ENCODE results near the gene MACROD1. TPM values are rescaled to one million over a fixed set of nuclear protein-coding genes. Genes with fewer than 3 reads are reported as not detected.

MACROD1 gene
- total RNA-seq, 1 donor from 2014 or later = 26.5 TPM

GRCh38 chr11:64112771-64113461 is 53.0 kb downstream of the MACROD1 start:
- TF ChIP-seq, protein P1, sequence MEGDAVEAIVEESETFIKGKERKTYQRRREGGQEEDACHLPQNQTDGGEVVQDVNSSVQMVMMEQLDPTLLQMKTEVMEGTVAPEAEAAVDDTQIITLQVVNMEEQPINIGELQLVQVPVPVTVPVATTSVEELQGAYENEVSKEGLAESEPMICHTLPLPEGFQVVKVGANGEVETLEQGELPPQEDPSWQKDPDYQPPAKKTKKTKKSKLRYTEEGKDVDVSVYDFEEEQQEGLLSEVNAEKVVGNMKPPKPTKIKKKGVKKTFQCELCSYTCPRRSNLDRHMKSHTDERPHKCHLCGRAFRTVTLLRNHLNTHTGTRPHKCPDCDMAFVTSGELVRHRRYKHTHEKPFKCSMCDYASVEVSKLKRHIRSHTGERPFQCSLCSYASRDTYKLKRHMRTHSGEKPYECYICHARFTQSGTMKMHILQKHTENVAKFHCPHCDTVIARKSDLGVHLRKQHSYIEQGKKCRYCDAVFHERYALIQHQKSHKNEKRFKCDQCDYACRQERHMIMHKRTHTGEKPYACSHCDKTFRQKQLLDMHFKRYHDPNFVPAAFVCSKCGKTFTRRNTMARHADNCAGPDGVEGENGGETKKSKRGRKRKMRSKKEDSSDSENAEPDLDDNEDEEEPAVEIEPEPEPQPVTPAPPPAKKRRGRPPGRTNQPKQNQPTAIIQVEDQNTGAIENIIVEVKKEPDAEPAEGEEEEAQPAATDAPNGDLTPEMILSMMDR (IDR thresholded peaks at IDR 0.05) = no peak
- no peak for DNase-seq (ENCODE audit: low spot score in 2 of 2)
- no peaks in the 10 kb centered on the region for H3K4me1 ChIP-seq
- H3K4me3 ChIP-seq = no peak overlapping the region
- no peaks in the 10 kb centered on the region for H3K36me3 ChIP-seq
- intact Hi-C loops (cut with DNase I) = no loop called here
- H3K9me3 ChIP-seq = no peaks in the 10 kb centered on the region
- no peaks in the 10 kb centered on the region for H3K27me3 ChIP-seq
- H3K27ac ChIP-seq = no peak overlapping the region

DNA sequence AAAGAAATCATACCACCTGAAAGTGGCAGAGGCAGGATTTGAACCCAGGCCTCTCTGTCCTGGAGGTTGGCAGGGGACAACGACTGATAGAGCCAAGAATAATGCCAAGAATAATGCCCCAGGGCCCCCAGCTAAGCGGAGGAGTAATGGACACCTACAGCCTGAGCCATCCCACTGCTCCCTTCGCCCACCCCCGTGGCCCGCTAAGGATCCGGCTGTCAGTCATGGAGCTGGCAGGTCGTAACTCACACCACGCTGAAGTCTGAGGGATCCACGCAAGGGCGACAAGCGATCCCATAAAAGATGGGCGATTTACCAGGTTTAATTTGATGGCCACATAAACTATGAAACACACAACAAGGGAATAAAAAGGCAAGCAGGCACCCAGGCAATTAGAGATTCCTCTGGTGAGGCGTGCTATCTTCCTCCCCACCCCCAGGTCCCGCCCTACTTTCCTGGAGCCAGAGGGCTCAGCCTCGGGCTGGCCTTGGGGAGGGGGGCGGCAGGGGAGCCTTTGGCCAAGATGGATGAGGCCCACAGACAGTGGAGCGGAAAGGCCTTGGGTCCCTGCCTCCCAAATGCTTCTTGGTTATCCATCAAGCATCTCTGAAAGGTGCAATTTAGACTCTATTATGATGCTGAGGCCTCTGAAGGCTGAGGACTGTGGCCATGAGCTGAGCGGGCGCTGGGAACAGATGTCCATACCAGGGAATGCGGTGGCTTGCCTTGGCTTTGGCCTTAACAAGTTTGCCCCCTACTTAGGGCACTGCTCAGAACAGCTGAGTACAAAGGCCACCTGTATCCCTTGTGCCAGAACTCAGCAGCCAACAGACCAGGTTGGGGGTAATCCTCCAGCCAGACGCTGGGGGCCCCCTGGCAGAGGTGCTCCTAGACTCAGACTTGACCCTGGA is 55.2 kb downstream of the MACROD1 start:
- Histone ChIP-seq H3K27ac (no peak overlapping the region), H3K4me3 (no peak overlapping the region), H3K27me3 (no peaks in the 10 kb centered on the region), H3K9me3 (no peaks in the 10 kb centered on the region), H3K36me3 (no peaks in the 10 kb centered on the region), H3K4me1 (no peaks in the 10 kb centered on the region)
- intact Hi-C loops (cut with DNase I) = no loop called here
- DNase-seq (ENCODE audit: low spot score in 2 of 2) = no peak
- TF ChIP-seq, protein P1 (IDR thresholded peaks at IDR 0.05) = no peak

- intact Hi-C loops (cut with DNase I) = no loop called here
- no peak overlapping the region for H3K4me3 ChIP-seq
- H3K9me3 ChIP-seq = no peaks in the 10 kb centered on the region
- H3K4me1 ChIP-seq = no peaks in the 10 kb centered on the region
- no peaks in the 10 kb centered on the region for H3K27me3 ChIP-seq
- no peak for DNase-seq (ENCODE audit: low spot score in 2 of 2)
- H3K36me3 ChIP-seq = no peaks in the 10 kb centered on the region
- TF ChIP-seq, protein P1 (IDR thresholded peaks at IDR 0.05) = no peak
- H3K27ac ChIP-seq = no peak overlapping the region
Measured at GRCh38 chr11:64109332-64109731, 56.6 kb downstream of the MACROD1 start.

GRCh38 chr11:64107303-64107702 is 58.6 kb downstream of the MACROD1 start:
- intact Hi-C loops (cut with DNase I) = no loop called here
- H3K9me3 ChIP-seq = no peaks in the 10 kb centered on the region

GRCh38 chr11:64104632-64105031 is 61.3 kb downstream of the MACROD1 start:
- no peaks in the 10 kb centered on the region for H3K9me3 ChIP-seq
- TF ChIP-seq, protein P1 (IDR thresholded peaks at IDR 0.05) = no peak
- no peak overlapping the region for H3K27ac ChIP-seq
- H3K4me1 ChIP-seq = no peaks in the 10 kb centered on the region
- intact Hi-C loops (cut with DNase I) = no loop called here
- H3K36me3 ChIP-seq = no peaks in the 10 kb centered on the region
- H3K27me3 ChIP-seq = no peaks in the 10 kb centered on the region
- DNase-seq (ENCODE audit: low spot score in 2 of 2) = no peak
- H3K4me3 ChIP-seq = no peak overlapping the region

More at GRCh38 chr11:64107303-64107702, 58.6 kb downstream of the MACROD1 start:
- H3K4me1 ChIP-seq = no peaks in the 10 kb centered on the region
- DNase-seq (ENCODE audit: low spot score in 2 of 2) = no peak
- H3K4me3 ChIP-seq = no peak overlapping the region
- H3K27me3 ChIP-seq = no peaks in the 10 kb centered on the region
- no peaks in the 10 kb centered on the region for H3K36me3 ChIP-seq
- TF ChIP-seq, protein P1 (IDR thresholded peaks at IDR 0.05) = no peak
- no peak overlapping the region for H3K27ac ChIP-seq

Data from ascending aorta (tissue), 2 donors.